PC-9 (cell line): ENCODE data around the gene DLEC1. TPM values are rescaled to one million over a fixed set of nuclear protein-coding genes. Genes with fewer than 3 reads are reported as not detected.

Experiments used
- Bru-seq: library from RNA; stranded (reverse); fragments of 400-500 nt; gene quantifications from one replicate; lab custom pipeline; 2021; lab: Mats Ljungman, UMichigan
- BruChase-seq, 2 experiments: library from RNA; stranded (reverse); fragments of 400-500 nt; gene quantifications; one replicate each; lab custom pipeline; 2021; lab: Mats Ljungman, UMichigan
- BruUV-seq: library from RNA; stranded (reverse); fragments of 400-500 nt; replicated peaks from 2 replicates; lab custom pipeline; 2021; lab: Mats Ljungman, UMichigan
- CTCF ChIA-PET: fragments of 300-600 bp; sonication (Branson Sonifier 250); formaldehyde crosslinking; loops from one replicate; lab custom pipeline; 2022; ENCODE audit warnings: antibody characterized with exemption; lab: Charles Lee
- POLR2A ChIA-PET: fragments of 300-600 bp; sonication (Branson Sonifier 250); formaldehyde crosslinking; loops from one replicate; lab custom pipeline; 2022; ENCODE audit warnings: antibody characterized with exemption; ENCODE audit not compliant: unreplicated experiment; lab: Charles Lee
- DNase-seq, 2 experiments: peaks; one replicate each; pipeline versions ENCODE4 v3.0.0 to v3.0.0-alpha.2; 2015 to 2022; ENCODE audit warnings: mixed read lengths in 1 of 2
- H2AFZ ChIP-seq: fragments of 200-600 bp; sonication (generic); 2 replicates; pipeline ENCODE4 v1.8.1; 2017; ENCODE audit warnings: antibody characterized with exemption
- H3F3A ChIP-seq: fragments of 200-600 bp; sonication (generic); 2 replicates; pipeline ENCODE4 v1.8.1; 2017; ENCODE audit warnings: antibody characterized with exemption, mild to moderate bottlenecking, low read depth; ENCODE audit not compliant: insufficient read depth
- H3K27ac ChIP-seq: fragments of 200-600 bp; sonication (generic); 2 replicates; pipeline ENCODE4 v1.6.1; 2016; ENCODE audit warnings: mixed run types
- H3K27me3 ChIP-seq: fragments of 200-600 bp; sonication (generic); 2 replicates; pipeline ENCODE4 v1.6.1; 2016; ENCODE audit warnings: low read depth, mixed run types; ENCODE audit not compliant: insufficient read depth
- H3K36me3 ChIP-seq: fragments of 200-600 bp; sonication (generic); 2 replicates; pipeline ENCODE4 v1.6.1; 2016; ENCODE audit warnings: low read depth, mixed run types
- H3K4me1 ChIP-seq: fragments of 200-600 bp; sonication (generic); replicated peaks from 2 replicates; pipeline ENCODE4 v1.6.1; 2016; ENCODE audit warnings: mixed run types; ENCODE audit not compliant: insufficient read depth
- H3K4me2 ChIP-seq: fragments of 200-600 bp; sonication (generic); 2 replicates; pipeline ENCODE4 v1.6.1; 2017; ENCODE audit warnings: mixed run types
- H3K4me3 ChIP-seq: fragments of 200-600 bp; sonication (generic); 2 replicates; pipeline ENCODE4 v1.6.1; 2016; ENCODE audit warnings: mixed run types
- H3K79me2 ChIP-seq: fragments of 200-600 bp; sonication (generic); 2 replicates; pipeline ENCODE4 v1.6.1; 2017; ENCODE audit warnings: low read depth, mixed run types
- H3K9me2 ChIP-seq: fragments of 200-600 bp; sonication (generic); 2 replicates; pipeline ENCODE4 v1.8.1; 2017; ENCODE audit warnings: mild to moderate bottlenecking; ENCODE audit not compliant: insufficient read depth
- H3K9me3 ChIP-seq: fragments of 200-600 bp; sonication (generic); 2 replicates; pipeline ENCODE4 v1.8.1; 2016; ENCODE audit warnings: low read depth; ENCODE audit not compliant: insufficient read depth
- H4K20me1 ChIP-seq: fragments of 200-600 bp; sonication (generic); 2 replicates; pipeline ENCODE4 v1.8.1; 2017; ENCODE audit not compliant: insufficient read depth
- CTCF ChIP-seq: fragments of 200-600 bp; sonication (generic); conservative IDR thresholded peaks from 2 replicates; pipeline ENCODE4 v1.6.1; 2017; ENCODE audit warnings: mixed run types, antibody characterized with exemption, mild to moderate bottlenecking, moderate library complexity
- EZH2 ChIP-seq: fragments of 200-600 bp; sonication (generic); IDR thresholded peaks from 2 replicates; pipeline ENCODE4 v1.8.0; 2017; ENCODE audit warnings: antibody characterized with exemption, low read depth
- intact Hi-C: fragments of 100-400 bp; cut with micrococcal nuclease; formaldehyde crosslinking; loops from one replicate; pipeline ENCODE4 v1.10.0; 2022; ENCODE audit not compliant: unreplicated experiment
- long read RNA-seq: library from polyadenylated mRNA; stranded (forward); transcript quantifications from one replicate; pipeline ENCODE4 v2.0.0, GENCODE V29; 2022
- total RNA-seq: library from RNA; stranded (reverse); gene quantifications from 2 replicates; pipeline ENCODE4 v1.2.3, GENCODE V29; 2021

DLEC1 gene, protein sequence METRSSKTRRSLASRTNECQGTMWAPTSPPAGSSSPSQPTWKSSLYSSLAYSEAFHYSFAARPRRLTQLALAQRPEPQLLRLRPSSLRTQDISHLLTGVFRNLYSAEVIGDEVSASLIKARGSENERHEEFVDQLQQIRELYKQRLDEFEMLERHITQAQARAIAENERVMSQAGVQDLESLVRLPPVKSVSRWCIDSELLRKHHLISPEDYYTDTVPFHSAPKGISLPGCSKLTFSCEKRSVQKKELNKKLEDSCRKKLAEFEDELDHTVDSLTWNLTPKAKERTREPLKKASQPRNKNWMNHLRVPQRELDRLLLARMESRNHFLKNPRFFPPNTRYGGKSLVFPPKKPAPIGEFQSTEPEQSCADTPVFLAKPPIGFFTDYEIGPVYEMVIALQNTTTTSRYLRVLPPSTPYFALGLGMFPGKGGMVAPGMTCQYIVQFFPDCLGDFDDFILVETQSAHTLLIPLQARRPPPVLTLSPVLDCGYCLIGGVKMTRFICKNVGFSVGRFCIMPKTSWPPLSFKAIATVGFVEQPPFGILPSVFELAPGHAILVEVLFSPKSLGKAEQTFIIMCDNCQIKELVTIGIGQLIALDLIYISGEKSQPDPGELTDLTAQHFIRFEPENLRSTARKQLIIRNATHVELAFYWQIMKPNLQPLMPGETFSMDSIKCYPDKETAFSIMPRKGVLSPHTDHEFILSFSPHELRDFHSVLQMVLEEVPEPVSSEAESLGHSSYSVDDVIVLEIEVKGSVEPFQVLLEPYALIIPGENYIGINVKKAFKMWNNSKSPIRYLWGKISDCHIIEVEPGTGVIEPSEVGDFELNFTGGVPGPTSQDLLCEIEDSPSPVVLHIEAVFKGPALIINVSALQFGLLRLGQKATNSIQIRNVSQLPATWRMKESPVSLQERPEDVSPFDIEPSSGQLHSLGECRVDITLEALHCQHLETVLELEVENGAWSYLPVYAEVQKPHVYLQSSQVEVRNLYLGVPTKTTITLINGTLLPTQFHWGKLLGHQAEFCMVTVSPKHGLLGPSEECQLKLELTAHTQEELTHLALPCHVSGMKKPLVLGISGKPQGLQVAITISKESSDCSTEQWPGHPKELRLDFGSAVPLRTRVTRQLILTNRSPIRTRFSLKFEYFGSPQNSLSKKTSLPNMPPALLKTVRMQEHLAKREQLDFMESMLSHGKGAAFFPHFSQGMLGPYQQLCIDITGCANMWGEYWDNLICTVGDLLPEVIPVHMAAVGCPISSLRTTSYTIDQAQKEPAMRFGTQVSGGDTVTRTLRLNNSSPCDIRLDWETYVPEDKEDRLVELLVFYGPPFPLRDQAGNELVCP (N-terminal part only)
- total RNA-seq (0.35 and 0.45 TPM in 2 replicates), Bru-seq, nascent RNA (percentile 16 among the genes with signal in this experiment), BruChase-seq, experiment 1, labeled RNA remaining after a 2-hour chase (percentile 22 among the genes with signal in this experiment), BruChase-seq, experiment 2, labeled RNA remaining after a 6-hour chase (percentile 12 among the genes with signal in this experiment)
- long read RNA-seq, partial matches to known transcripts: 0 of 2 reads
- long read RNA-seq, other reads (novel, unspliced or antisense): 2 of 2 reads

DNA sequence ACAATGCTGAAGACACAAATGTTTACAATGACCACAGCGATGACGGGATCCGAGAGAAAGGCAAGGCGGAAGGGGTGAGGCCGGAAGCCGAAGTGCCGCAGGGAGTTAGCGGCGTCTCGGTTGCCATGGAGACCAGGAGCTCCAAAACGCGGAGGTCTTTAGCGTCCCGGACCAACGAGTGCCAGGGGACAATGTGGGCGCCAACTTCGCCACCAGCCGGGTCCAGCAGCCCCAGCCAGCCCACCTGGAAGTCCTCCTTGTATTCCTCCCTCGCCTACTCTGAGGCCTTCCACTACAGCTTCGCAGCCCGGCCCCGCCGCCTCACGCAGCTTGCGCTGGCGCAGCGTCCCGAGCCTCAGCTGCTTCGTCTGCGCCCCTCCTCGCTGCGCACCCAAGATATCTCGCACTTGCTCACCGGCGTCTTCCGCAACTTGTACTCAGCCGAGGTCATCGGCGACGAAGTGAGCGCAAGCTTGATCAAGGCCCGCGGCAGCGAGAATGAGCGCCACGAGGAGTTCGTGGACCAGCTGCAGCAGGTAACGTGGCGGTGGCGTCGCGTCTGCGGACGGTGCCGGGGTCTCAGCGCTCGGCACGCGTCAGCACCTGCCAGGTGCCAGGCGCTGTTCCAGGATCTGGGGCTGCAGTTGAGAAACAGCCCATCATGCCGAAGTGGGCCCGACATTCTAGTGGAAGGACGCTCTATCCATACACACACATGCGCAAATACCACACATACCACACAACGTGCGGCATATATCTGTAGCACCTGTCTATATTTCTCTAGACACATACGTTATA lies at the start of gene DLEC1:
TSS of gene DLEC1 (plus strand) at position 108 of the 798 bp plus-strand sequence. CDS start at position 126, 18 bp downstream.
- intact Hi-C loops: no loop called here
- ChIA-PET CTCF (no interaction called here), POLR2A (interaction anchor here (0.7 kb wide), 1 partner anchor 1046 kb away, joined by 4 read pairs; the partner anchor contains the start of gene EPM2AIP1)
- Histone ChIP-seq H3K4me2 (peak within 1 kb of the TSS; percentile 72), H3K36me3 (no peaks in the 10 kb centered on the region), H3F3A (no peaks in the 10 kb centered on the region), H3K79me2 (no peaks in the 10 kb centered on the region), H3K27ac (no peak within 1 kb of the TSS), H3K27me3 (no peaks in the 10 kb centered on the region), H3K9me3 (no peaks in the 10 kb centered on the region), H3K9me2 (no peaks in the 10 kb centered on the region), H3K4me3 (peak within 1 kb of the TSS; percentile 49), H3K4me1 (peaks cover 5% of the 10 kb centered on the region; the same call in 1 of the 2 replicates), H2AFZ (peak within 1 kb of the TSS; percentile 55; the same call in 1 of the 2 replicates), H4K20me1 (no peaks in the 10 kb centered on the region)
- BruUV-seq: no TSS peak
- DNase-seq: peak; percentile 54 to 63
- TF ChIP-seq EZH2: no peak
- TF ChIP-seq CTCF: no peak

DNA sequence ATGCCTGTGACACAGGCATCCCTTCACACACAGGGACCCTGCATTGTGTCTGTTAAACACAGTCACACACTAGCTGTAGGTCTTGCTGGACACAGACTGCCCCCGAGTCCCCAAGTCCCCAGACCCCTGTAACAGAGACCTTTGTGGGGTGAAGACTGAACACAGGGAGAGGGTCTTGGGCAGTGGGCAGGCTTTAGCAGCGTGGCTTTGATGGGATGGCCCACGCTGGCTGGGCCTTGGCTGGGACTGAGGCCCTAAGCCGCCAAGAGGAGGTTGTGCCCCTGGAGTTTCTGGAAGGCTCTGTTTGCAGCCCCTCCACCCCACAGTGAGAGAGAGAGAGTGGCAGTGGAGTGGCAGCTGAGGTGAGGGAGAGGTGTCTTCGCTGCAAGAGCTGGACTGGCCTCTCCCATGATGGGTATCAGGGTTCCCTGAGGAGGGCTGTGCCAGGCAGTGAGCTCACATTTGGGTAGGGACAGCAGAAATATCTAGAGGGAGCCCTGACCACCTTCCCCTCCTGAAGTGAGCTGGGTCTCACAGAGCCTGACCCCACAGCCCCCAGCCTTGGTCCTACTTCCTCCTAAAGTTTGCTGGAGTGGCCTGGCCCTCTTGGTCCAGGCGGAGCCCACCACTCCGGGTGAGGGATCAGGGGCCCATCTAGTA lies 49.1 kb upstream of the DLEC1 start:
- no peak for TF ChIP-seq EZH2
- TF ChIP-seq CTCF: no peak
- H3F3A ChIP-seq: peaks cover 34% of the 10 kb centered on the region; the same call in 1 of the 2 replicates
- H3K9me2 ChIP-seq: no peaks in the 10 kb centered on the region
- DNase-seq: no peak
- peaks cover 81% of the 10 kb centered on the region for H3K4me1 ChIP-seq
- intact Hi-C loops: loop anchor here (2.0 kb wide), 1 partner anchor 53 kb away; no protein-coding TSS in a partner anchor
- H3K36me3 ChIP-seq: no peaks in the 10 kb centered on the region
- ChIA-PET CTCF (interaction anchor here (1.0 kb wide), 1 partner anchor 16 kb away, joined by 4 read pairs; no protein-coding TSS in a partner anchor), POLR2A (interaction anchor here (0.6 kb wide), 1 partner anchor 175 kb away, joined by 5 read pairs; no protein-coding TSS in a partner anchor)
- no TSS peak for BruUV-seq
- H3K9me3 ChIP-seq: no peaks in the 10 kb centered on the region
- no peak overlapping the region for H2AFZ ChIP-seq
- peak overlapping the region; percentile 53; the same call in 1 of the 2 replicates for H3K4me3 ChIP-seq
- H3K79me2 ChIP-seq: peaks cover 8% of the 10 kb centered on the region; the same call in 1 of the 2 replicates
- no peaks in the 10 kb centered on the region for H3K27me3 ChIP-seq
- peak overlapping the region; percentile 80; the same call in 1 of the 2 replicates for H3K27ac ChIP-seq
- H3K4me2 ChIP-seq: peak overlapping the region; percentile 74
- no peaks in the 10 kb centered on the region for H4K20me1 ChIP-seq
